ENCODE results near the gene UTS2R.

The UTS2R gene

GRCh38 chr17:82415786-82416185, 44.2 kb downstream of the UTS2R start:
- FAIRE-seq (no peak), DNase-seq (ENCODE audit: insufficient read length, low spot score) (no peak)
- TF ChIP-seq POLR2A (IDR thresholded peaks at IDR 0.05; ENCODE audit: low read depth, low read length), result no peak

GRCh38 chr17:82416264-82416663, 44.7 kb downstream of the UTS2R start:
- no peak for TF ChIP-seq POLR2A (IDR thresholded peaks at IDR 0.05; ENCODE audit: low read depth, low read length)

GRCh38 chr17:82416771-82417170, 45.2 kb downstream of the UTS2R start:
- no peak for TF ChIP-seq POLR2A (IDR thresholded peaks at IDR 0.05; ENCODE audit: low read depth, low read length)
- DNase-seq (ENCODE audit: insufficient read length, low spot score), result no peak
- FAIRE-seq, result no peak

More at GRCh38 chr17:82416264-82416663, 44.7 kb downstream of the UTS2R start:
- no peak for DNase-seq (ENCODE audit: insufficient read length, low spot score)
- FAIRE-seq, result no peak

GRCh38 chr17:82418001-82418986, 46.7 kb downstream of the UTS2R start, which contains the start of the genes HEXD and OGFOD3:
Gene HEXD (plus strand): TSS chr17:82418347. CDS start chr17:82419800, 1,453 bp downstream.
Gene OGFOD3 (minus strand): TSS chr17:82418586. CDS start chr17:82418485, 101 bp downstream.
- TF ChIP-seq POLR2A (IDR thresholded peaks at IDR 0.05; ENCODE audit: low read depth, low read length), result peak; percentile 87
- DNase-seq (ENCODE audit: insufficient read length, low spot score), result peak; percentile 82
- no peak for FAIRE-seq

GRCh38 chr17:82419540-82419939, 48.0 kb downstream of the UTS2R start:
- DNase-seq (ENCODE audit: insufficient read length, low spot score) (no peak), FAIRE-seq (no peak)
- no peak for TF ChIP-seq POLR2A (IDR thresholded peaks at IDR 0.05; ENCODE audit: low read depth, low read length)

- FAIRE-seq, result no peak
- no peak for TF ChIP-seq POLR2A (IDR thresholded peaks at IDR 0.05; ENCODE audit: low read depth, low read length)
- DNase-seq (ENCODE audit: insufficient read length, low spot score), result peak; percentile 51
Measured at GRCh38 chr17:82424001-82424862, 52.7 kb downstream of the UTS2R start.

GRCh38 chr17:82424863-82425159, 53.2 kb downstream of the UTS2R start:
- FAIRE-seq (no peak), DNase-seq (ENCODE audit: insufficient read length, low spot score) (no peak)
- TF ChIP-seq POLR2A (IDR thresholded peaks at IDR 0.05; ENCODE audit: low read depth, low read length), result no peak
